ENCODE measurements around the gene COL1A2.

The COL1A2 gene

DNA sequence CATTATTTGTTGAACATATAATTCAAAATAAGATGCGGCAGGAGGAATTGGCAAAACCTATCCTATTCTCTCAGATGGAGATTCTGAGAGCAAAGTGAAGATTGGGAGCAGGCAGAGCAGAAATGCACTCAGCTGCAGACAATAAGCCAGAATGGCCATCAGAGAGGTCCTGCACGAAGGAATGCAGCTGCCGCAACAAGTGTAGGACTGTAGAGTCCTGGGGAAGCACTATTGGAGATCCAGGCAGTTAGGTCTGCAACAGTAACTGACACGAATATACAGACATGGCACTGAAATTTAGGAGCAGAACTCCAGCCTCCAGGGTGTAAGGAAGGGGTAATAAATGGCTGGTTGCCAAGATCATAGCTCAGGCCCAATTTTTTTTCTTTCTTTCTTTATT, 10.4 kb upstream of the COL1A2 start:
- DNase-seq = no peak

DNA sequence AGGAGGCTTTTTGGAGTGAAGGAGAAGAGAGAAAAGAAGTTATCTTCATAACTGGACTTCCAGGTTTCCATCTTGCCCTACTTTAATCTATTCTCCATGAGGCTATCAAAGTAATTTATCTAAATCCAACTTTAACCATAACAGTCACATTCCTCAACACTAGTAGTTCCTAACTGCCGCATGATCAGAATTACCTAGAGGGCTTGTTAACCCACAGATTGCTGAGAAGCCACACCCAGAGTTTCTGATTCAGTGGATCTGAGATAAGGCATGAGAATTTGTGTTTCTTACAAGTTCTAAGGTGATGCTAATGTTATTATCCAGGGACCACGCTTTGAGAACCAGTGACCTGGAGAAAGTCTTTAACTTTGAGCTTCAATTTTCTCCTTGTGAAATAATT, 8.3 kb upstream of the COL1A2 start:
- no peak for DNase-seq

DNA sequence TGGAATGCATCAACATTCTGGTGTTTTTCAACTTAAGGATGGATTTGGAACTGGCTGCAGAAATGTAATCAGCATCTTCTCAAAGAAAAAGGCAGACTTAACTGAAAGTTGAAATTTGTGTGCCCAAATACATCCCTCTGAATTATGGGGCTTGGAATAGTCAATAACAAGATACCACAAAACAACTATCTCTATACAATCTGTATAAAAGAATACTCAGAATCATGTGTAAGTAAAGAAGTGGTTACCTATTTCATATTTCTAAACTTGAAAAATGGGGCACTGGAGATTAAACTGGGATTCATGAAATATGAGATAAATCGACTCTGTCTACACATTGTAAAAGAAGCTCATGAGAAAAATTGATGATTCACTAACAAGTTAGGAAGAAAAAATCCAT, 6.2 kb upstream of the COL1A2 start:
- DNase-seq = no peak

DNA sequence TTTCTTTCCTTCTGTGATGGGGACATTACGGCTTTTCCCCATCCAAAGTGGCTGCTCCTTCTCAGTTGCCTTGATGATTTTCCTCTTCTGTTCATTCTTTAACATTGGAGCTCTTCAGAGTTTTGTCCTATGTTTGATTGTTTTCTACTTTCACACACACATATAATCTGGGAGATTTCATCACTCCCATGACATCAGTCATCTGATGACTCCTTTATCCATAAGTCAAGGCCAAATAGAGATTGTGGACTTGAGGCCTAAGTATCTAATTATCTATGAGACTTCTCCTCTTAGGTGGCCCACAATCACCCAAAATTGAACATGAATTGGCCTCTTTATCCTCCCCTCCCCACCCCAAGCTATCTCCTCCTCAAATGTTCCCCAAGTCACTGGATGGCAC, 5.3 kb upstream of the COL1A2 start:
- DNase-seq = no peak

DNA sequence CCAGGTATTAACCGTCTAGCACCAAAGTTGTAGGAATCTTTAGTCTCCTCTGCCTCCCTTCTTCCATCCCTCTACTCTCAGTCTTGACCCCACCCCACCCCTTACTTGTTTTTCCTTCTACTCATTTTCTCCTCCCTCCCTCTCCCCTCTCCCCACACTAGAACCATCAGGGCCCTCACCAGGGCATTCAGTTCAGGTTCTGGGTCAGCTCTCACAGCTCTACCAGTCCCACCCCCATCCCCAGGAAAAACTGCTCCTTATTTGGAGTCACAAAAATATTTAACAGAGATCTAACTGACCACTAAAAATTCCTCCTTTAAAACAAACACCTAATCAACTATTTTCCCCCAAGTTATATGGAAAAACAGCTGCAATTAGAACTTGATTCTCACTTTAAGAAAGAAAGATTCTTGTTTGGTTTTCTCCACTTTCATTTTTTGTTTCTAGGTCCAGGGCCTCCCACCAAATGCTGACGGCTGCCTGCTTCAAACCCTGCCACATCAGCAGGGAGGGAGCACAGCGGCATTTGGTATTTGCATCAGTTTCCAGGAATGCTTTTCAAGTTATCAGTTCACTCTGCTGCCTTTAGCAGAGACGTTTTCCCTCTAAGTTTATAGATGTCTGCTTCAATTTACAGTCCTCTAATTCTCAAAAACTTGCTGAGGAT, 2.8 kb upstream of the COL1A2 start:
- no peak for DNase-seq

DNA sequence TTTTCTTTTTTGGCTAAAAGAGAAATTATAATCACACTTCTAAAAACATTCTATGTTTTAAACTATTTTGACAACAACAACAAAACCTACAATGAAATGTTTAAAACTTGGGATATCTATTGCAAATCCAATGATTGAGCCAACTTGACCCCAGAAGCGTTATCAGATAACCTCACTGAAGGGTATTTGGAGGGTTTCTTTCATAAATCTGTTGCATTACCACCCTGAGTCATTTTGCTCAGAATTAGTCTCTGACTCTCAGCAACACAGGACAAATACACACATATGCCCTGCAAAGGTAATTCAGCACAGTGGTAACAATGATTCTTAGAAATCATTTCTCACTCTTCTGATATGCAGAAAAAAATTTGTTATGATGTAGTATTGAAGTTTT, 2.3 kb upstream of the COL1A2 start:
- DNase-seq = no peak

DNA sequence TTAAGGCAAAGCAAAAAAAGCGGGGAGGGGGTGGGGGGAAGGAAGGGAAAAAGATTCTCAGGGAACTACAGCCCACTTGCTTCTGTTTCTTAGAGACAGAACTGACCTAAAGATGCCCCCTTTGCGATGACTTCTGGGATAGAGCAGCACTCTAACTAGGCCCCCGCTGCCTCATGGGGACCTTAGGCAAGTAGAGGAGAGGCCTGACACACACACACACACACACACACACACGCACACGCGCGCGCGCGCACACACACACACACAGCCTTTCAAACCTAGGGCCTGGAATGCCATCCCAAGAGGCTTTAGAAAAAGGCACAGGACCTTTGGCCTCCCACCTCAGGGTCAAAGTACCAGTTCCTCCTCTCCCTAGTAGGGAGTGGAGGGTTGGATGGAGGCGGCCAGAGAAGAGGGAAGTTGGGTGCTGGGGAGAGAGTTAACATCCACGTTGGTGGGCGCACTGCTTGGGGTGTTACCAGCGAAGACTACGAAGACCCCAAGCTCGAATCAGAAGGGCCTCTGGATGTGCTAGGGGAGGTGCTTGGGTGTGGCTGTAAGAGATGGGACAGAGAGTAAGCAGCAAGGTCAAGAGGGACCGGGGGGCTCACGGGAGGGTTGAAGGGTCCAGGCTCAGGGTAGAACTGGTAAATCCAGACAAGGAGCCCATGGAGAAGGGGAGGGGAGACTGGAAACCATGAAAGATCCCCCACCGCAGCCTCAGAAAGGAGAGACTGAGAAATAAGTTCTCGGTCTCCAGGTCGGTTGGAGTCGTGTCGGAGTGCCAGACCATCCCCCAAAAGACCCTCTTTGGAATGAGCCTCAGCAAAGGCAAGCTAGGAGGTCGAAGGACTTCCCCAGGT, 1.2 kb upstream of the COL1A2 start:
- no peak for DNase-seq

DNA sequence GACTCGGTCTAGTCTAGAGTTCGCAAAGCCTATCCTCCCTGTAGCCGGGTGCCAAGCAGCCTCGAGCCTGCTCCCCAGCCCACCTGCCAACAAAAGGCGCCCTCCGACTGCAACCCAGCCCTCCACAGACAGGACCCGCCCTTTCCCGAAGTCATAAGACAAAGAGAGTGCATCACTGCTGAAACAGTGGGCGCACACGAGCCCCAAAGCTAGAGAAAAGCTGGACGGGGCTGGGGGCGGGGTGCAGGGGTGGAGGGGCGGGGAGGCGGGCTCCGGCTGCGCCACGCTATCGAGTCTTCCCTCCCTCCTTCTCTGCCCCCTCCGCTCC, 622 bp upstream of the COL1A2 start:
- DNase-seq = no peak

DNA sequence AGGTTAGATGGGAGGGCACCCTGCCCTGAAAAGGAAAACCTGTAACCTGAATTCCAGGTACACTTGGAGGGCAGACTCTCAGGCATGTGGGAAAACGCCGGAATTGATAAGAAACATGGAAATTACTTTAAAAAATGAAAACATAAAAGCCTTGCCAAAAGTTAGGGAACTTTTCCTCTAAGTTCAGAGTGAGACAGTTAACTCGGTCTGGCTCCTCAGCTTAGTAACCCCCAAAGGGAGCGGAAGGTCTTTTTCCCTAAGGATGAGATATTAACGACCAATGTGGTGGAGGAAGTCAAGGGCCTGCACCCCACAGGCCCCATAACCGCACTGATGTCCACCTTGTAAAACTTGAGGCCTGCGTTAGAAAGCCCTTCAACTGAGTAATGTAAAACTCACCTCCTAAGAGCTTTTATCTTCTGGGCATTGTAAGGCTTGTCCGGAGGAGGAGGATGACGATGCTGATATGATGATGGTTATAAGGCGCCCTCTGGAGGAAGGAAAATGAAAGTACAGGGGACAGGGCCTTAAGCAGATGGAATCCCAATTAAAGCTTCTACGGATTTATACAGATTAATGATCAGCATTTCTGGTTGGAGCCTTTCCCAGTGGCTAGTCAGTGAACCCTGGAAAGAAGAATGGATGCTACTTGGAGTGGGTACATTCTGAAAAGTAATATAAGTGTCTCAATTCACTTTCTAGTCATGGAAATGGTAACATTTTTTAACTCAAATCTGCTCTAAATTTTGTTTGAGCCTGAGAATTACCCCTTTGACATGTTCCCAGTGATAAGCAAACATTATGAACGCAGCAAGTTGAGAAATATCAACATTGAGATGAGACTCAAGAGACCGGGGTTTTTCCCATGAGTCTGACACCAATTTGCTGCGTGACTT, 694 bp downstream of the COL1A2 start:
- DNase-seq = peak; percentile 15

DNA sequence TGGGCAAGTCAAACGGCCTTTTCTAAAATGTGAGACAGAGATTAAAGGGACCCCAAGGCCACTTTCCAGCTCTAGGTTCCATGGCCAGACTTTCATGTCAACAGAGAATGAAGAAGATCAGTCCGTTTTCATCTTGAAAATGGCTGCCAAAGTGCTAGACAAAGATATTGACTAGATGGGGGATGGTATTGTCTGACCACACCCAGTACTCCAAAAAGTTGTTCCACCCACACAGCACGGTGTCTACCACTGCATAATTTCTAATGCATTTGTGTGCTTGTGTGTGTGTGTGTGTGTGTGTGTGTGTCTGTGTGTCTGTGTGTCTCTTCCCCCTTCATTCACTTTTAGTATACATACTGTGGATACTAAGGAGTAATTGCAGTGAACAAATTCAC, 1.3 kb downstream of the COL1A2 start:
- DNase-seq = no peak

DNA sequence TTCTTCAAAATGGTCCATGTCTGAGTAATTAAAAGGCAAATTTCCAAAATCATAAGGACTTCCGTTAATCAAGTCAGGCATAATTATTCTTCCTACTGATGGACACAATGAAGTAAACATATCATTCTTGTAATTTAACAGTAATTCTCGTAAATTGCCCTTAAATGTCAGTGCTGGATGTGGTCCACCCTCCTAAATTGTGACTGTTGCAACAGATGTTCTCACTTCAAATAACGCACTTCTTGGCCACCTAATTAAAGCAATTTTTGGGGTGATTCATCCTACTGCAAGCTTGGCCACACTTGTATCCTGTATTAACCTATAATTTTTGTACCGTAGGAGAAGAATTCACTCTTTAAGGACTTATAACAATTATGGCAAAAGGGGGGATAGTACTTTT, 1.9 kb downstream of the COL1A2 start:
- no peak for DNase-seq

DNA sequence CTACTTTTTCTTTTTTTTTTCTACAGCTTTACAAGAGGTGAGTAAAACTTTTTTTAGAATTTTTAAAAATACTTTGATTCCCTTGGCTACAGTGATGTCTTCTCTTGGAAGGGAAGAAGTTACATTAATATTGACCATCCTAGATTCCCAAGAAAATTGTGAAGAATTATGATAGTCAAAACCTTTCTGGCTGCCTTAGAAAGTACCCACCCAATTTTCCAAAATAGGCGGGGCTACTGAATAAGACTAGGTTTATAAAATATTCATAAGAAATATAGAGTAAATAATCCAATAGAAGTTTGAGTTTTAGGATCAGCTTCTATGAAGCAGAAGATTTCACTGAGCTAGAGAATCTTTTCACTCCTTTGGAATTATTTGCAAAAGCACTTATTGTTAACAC, 3.0 kb downstream of the COL1A2 start:
- no peak for DNase-seq

DNA sequence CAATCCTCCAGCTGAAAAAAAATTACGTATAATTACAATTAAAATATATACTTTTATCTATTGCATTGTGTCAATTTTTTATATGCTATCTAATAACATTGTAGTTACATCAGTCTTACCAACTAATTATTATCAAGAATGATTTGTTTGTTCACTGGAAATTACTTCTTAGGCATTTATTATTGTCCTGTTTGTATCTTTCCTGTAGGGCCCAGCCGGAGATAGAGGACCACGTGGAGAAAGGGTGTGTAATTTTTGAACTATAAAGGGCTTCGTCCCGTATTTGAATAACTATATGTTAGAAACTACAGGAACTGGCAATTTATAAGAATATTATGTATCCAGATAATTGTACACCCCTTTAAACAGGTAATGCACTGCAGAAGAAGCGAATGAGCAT, 4.1 kb downstream of the COL1A2 start:
- DNase-seq = no peak

DNA sequence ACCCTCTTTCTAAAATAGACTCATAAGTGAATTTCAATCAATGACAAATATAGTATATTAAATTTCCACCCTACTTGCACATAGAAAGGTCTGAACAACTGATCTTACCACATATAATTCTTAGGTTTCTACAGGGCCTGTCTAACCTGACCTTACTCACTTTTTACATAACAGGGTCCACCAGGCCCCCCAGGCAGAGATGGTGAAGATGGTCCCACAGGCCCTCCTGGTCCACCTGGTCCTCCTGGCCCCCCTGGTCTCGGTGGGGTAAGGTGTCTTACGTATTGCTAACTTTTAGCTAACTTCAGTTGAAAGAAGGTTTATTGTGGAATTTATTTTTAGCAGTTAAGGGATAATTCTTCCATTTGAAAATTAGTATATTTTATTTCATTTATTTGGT, 5.3 kb downstream of the COL1A2 start:
- DNase-seq = no peak

DNA sequence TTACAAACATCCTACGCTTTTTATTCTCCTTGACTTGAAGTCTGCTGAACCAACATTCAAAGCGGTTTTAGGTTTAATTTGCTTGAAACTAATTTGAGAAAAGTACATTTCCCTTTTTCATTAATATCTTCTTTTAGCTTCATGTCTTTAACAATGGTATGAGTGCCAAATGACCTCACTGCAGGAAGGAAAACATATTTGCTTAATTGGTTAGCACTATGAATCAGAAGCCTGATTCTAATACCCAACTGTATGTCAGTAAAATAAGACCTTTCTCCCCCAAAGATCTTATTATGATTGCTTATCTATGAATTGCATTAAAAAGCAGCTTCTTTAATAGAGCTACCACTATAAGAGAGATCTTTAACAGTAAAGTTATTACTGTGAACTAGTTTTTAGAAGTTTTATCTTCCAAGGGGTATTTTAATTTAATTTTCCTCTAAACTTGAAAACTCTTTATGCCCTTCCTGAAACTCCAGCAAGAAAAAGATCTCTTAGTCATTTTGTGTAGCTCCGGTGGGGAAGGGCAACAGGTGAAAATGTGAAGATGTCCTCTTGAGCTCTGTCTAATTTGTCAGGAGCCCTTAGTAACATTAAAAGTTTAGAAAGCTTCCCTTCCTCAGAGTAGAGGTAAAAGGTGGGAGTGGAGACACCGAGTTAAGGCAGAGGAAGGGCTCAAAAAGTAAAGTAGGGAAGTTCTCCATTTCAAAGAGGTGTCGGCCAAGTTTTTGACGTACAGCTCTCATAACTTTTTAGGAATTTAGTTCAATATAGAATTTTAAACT, 6.1 kb downstream of the COL1A2 start:
- no peak for DNase-seq

DNA sequence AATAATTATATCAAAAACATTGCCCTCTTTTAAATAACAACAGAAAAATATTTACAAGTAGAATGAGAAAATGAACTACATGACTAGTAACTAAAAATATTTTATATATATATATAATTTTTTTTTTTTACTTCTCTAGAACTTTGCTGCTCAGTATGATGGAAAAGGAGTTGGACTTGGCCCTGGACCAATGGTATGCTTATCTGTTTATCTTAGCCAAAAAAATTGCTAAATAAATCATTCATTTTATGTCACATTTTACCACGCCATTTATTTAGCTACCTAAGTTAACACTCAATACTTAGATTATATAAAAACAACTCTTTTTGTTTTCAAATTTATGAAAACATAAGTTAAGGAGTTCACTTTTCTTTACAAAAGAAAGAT, 6.7 kb downstream of the COL1A2 start:
- DNase-seq = no peak

DNA sequence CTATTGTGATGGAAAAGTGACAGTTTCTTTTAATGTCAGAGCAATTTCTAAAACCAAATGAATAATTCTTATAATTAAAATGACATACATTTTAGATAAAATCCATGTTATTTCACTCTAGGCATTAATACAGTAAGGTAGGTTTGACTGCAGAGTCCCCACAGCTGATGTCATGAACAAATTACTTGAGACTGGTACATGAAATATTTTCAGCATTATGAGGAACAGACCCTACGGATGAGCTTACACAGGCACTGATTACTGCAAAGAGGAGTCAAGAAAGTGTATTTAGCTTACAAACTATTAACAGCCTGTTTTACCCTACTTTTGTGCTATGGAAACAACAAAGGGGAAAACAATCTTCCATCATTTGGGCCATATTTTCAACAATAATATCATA, 8.9 kb downstream of the COL1A2 start:
- no peak for DNase-seq

DNA sequence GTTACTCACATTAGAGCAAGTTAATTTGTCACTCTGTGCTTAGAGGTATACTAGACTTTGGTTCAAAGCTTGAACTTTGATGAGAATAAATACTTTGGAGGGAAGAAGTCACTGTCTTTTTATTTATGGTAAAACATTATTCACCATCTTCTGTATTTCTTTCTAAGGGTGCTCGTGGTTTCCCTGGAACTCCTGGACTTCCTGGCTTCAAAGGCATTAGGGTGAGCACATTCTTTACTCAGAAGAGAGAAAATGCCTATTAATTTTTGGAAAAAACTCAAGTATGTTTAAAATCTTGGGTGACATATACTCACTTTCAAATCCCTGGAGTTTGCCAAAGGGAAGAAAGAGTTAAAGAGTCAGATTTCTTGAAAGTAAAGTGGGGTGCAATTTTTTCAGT, 10.8 kb downstream of the COL1A2 start:
- no peak for DNase-seq

DNA sequence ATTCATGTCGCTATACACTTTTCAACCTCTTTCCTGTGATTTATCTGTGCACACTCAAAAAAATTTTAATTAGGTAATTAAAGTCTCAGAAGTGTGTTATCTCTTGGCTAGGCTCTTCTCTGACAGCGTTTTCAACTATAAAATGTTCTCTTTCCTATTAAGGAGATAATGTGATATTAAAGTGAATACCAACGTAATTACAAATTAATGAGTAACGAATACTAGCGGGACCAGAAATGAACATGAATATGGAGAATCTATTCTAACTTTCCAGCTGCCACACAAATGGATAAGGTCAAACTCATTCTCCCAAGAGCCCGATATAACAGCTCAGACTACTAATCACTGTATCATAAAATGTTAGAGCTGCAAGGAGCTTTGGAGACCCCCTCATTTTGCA, 12.0 kb downstream of the COL1A2 start:
- DNase-seq = no peak

DNA sequence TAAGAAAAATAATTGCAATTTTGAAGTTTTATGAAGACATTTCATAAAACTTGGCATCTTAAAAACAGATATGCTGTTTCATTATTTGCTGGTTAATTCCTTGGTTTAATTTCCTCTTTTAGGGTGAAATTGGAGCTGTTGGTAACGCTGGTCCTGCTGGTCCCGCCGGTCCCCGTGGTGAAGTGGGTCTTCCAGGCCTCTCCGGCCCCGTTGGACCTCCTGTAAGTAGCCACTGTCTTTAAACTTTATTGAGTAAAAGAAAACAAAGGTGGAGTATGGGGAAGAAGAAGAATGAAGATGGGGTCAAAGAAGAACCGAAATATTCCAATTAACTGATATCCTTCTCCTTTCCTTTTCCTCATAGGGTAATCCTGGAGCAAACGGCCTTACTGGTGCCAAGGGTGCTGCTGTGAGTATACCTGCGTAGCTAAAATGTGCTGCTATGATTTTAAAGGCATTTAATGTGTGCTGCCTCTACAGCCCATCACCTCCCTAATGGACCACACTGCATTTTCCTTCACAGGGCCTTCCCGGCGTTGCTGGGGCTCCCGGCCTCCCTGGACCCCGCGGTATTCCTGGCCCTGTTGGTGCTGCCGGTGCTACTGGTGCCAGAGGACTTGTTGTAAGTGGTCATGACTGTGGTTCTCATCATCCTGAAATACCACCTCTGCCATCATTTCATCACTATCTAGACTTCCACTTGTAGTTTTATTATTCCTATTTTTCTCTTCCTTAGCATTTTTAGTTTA, 14.7 kb downstream of the COL1A2 start:
- DNase-seq = no peak

DNA sequence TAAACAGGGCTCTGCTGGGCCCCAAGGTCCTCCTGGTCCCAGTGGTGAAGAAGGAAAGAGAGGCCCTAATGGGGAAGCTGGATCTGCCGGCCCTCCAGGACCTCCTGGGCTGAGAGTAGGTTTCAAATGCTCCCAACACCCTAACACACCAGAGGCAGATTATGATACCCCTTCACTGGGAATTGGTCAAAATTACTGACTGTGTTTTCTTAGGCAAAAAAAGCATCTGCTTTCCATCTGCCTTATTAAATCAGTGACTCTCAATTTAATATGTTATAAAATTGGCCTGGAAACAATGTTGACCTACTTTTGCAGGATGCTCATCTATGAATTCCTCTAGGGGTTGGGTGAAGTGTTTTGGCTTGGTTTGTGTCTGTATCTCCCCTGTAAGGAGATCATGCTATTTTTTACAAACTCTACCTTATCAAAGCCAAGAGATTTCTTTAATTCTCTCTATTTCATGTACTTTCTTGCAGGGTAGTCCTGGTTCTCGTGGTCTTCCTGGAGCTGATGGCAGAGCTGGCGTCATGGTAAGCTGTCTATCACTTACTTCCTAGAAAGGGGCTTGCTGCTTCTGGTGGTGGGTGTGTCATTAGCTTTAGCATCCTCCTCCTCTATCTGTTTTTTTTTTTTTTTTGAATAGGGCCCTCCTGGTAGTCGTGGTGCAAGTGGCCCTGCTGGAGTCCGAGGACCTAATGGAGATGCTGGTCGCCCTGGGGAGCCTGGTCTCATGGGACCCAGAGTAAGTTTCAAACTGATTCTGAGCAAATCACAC, 15.9 kb downstream of the COL1A2 start:
- no peak for DNase-seq

DNA sequence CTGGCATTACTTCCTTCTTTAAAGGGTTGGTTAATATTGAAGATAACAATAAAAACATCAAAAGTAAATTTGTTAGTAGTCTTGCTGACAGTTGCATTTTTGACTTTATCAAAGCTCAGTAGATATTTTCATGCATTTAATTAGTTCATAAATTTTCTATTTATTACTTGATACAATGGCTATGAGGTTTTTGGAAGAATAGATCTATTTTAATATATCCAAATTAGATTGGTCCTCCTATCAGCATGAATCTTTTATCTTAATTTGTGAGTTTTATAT, 16.4 kb downstream of the COL1A2 start:
- DNase-seq = no peak
